Fibroblast of pulmonary artery (primary cell): ENCODE measurements around the gene ABCG1.

Experiments used
- DNase-seq: peaks from one replicate; pipeline ENCODE4 v3.0.0-alpha.2; 2010; ENCODE audit warnings: low read depth
- H3K4me3 ChIP-seq: replicated peaks from 2 replicates; pipeline ENCODE4 v1.5.1; 2011; ENCODE audit warnings: low read depth, mild to moderate bottlenecking, control low read depth, low read length, moderate library complexity
- CTCF ChIP-seq: IDR thresholded peaks from 2 replicates; pipeline ENCODE4 v1.5.1; 2011; ENCODE audit warnings: mild to moderate bottlenecking, control low read depth, low read length, inconsistent platforms; ENCODE audit errors: missing control alignments

ABCG1 gene

GRCh38 chr21:42215942-42216725 is 2.8 kb upstream of the ABCG1 start:
- no peak for DNase-seq
- TF ChIP-seq CTCF = no peak
- H3K4me3 ChIP-seq = no peak overlapping the region

- TF ChIP-seq CTCF = no peak
- no peak overlapping the region for H3K4me3 ChIP-seq
- DNase-seq = no peak
These were observed 2.0 kb upstream of the ABCG1 start for GRCh38 chr21:42216726-42217572.

GRCh38 chr21:42219606-42220137 is 732 bp downstream of the ABCG1 start:
- TF ChIP-seq CTCF = no peak
- DNase-seq = no peak

GRCh38 chr21:42220138-42220701 is 1.3 kb downstream of the ABCG1 start:
- peak overlapping the region; percentile 70 for H3K4me3 ChIP-seq
- peak; percentile 89 for DNase-seq
- TF ChIP-seq CTCF = no peak

More at GRCh38 chr21:42219606-42220137, 732 bp downstream of the ABCG1 start:
- H3K4me3 ChIP-seq = peak overlapping the region; percentile 70

- TF ChIP-seq CTCF = no peak
- DNase-seq = peak; percentile 95
- peak overlapping the region; percentile 17 for H3K4me3 ChIP-seq
These were observed 2.8 kb downstream of the ABCG1 start for GRCh38 chr21:42221581-42222345.

GRCh38 chr21:42222386-42222785 is 3.4 kb downstream of the ABCG1 start:
- DNase-seq = no peak
- peak overlapping the region; percentile 0 for H3K4me3 ChIP-seq
- no peak for TF ChIP-seq CTCF
